AG09309 (cell line): Measurements from ENCODE around the gene AIDA.
"Not testable (repeated sequence)": the region's sequence is repeated elsewhere in the genome, so short reads cannot be mapped to it uniquely, and the experiment has no call there.

Source experiments
- DNase-seq: peaks from one replicate; pipeline ENCODE4 v3.0.0-alpha.2; 2010; ENCODE audit warnings: low read depth
- H3K4me3 ChIP-seq: 2 replicates; pipeline ENCODE4 v1.5.1; 2011; ENCODE audit warnings: mild to moderate bottlenecking, low read depth, low read length, moderate library complexity; ENCODE audit not compliant: control insufficient read depth
- CTCF ChIP-seq: IDR thresholded peaks from 2 replicates; pipeline ENCODE4 v1.5.1; 2011; ENCODE audit warnings: mild to moderate bottlenecking, low read depth, low read length, inconsistent platforms; ENCODE audit not compliant: insufficient read depth, control insufficient read depth; ENCODE audit errors: missing control alignments

AIDA gene

GRCh38 chr1:222670110-222670509 lies 42.2 kb downstream of the AIDA start:
- no peak for TF ChIP-seq CTCF
- DNase-seq: no peak
- H3K4me3 ChIP-seq: no peak overlapping the region

GRCh38 chr1:222669107-222669506 lies 43.2 kb downstream of the AIDA start:
- H3K4me3 ChIP-seq, DNase-seq: not testable (repeated sequence)

- not testable (repeated sequence) for H3K4me3 ChIP-seq, DNase-seq
Measured at GRCh38 chr1:222668184-222668583, 44.1 kb downstream of the AIDA start.

GRCh38 chr1:222665964-222666363 lies 46.3 kb downstream of the AIDA start:
- no peak overlapping the region for H3K4me3 ChIP-seq
- TF ChIP-seq CTCF: no peak
- DNase-seq: no peak

GRCh38 chr1:222663431-222663934 lies 48.8 kb downstream of the AIDA start:
- TF ChIP-seq CTCF: no peak
- no peak for DNase-seq
- H3K4me3 ChIP-seq: no peak overlapping the region

- no peak for DNase-seq
- no peak overlapping the region for H3K4me3 ChIP-seq
- TF ChIP-seq CTCF: no peak
Measured at GRCh38 chr1:222657899-222658298, 54.4 kb downstream of the AIDA start.

GRCh38 chr1:222656391-222657155 lies 55.7 kb downstream of the AIDA start:
- DNase-seq: no peak
- H3K4me3 ChIP-seq: no peak overlapping the region

More at GRCh38 chr1:222656391-222657155, 55.7 kb downstream of the AIDA start:
- no peak for TF ChIP-seq CTCF
